HG03469 (cell line): ENCODE results near the gene LETM1.
"Not testable (repeated sequence)": the region's sequence is repeated elsewhere in the genome, so short reads cannot be mapped to it uniquely, and the experiment has no call there.

Source experiments
- ATAC-seq: cut with Tn5 transposase; IDR thresholded peaks from one replicate; pipeline ENCODE4 v1.9.1; 2021; ENCODE audit warnings: mild to moderate bottlenecking, moderate library complexity, moderate number of reproducible peaks; ENCODE audit not compliant: unreplicated experiment

LETM1 gene

GRCh38 chr4:1852904-1853623 lies 2.9 kb downstream of the LETM1 start:
- ATAC-seq: no peak

- no peak for ATAC-seq
Measured at GRCh38 chr4:1851575-1852410, 4.2 kb downstream of the LETM1 start.

- ATAC-seq: no peak
Measured at GRCh38 chr4:1851160-1851559, 4.8 kb downstream of the LETM1 start.

GRCh38 chr4:1850276-1850675 lies 5.7 kb downstream of the LETM1 start:
- ATAC-seq: no peak

GRCh38 chr4:1846580-1846979 lies 9.4 kb downstream of the LETM1 start:
- no peak for ATAC-seq

- not testable (repeated sequence) for ATAC-seq
Measured at GRCh38 chr4:1844618-1845017, 11.3 kb downstream of the LETM1 start.

- ATAC-seq: no peak
Measured at GRCh38 chr4:1843852-1844251, 12.1 kb downstream of the LETM1 start.

- no peak for ATAC-seq
Measured at GRCh38 chr4:1842993-1843448, 12.9 kb downstream of the LETM1 start.

GRCh38 chr4:1842339-1842895 lies 13.5 kb downstream of the LETM1 start:
- no peak for ATAC-seq

- ATAC-seq: no peak
Measured at GRCh38 chr4:1841887-1842210, 14.1 kb downstream of the LETM1 start.

GRCh38 chr4:1841201-1841886 lies 14.6 kb downstream of the LETM1 start:
- ATAC-seq: no peak

- ATAC-seq: no peak
Measured at GRCh38 chr4:1839282-1839681, 16.7 kb downstream of the LETM1 start.

GRCh38 chr4:1837069-1837468 lies 18.9 kb downstream of the LETM1 start:
- no peak for ATAC-seq

- no peak for ATAC-seq
Measured at GRCh38 chr4:1836650-1837049, 19.3 kb downstream of the LETM1 start.

- ATAC-seq: not testable (repeated sequence)
Measured at GRCh38 chr4:1835836-1836235, 20.1 kb downstream of the LETM1 start.

- ATAC-seq: no peak
Measured at GRCh38 chr4:1834047-1834775, 21.7 kb downstream of the LETM1 start.

GRCh38 chr4:1833307-1834046 lies 22.5 kb downstream of the LETM1 start:
- no peak for ATAC-seq

GRCh38 chr4:1832690-1833089 lies 23.3 kb downstream of the LETM1 start:
- ATAC-seq: no peak

- ATAC-seq: no peak
Measured at GRCh38 chr4:1831331-1831730, 24.6 kb downstream of the LETM1 start.

- ATAC-seq: no peak
Measured at GRCh38 chr4:1830642-1831228, 25.2 kb downstream of the LETM1 start.
